Measurements from ENCODE around the gene CHCHD3.
"Not testable (repeated sequence)": the region's sequence is repeated elsewhere in the genome, so short reads cannot be mapped to it uniquely, and the experiment has no call there.

The CHCHD3 gene

DNA sequence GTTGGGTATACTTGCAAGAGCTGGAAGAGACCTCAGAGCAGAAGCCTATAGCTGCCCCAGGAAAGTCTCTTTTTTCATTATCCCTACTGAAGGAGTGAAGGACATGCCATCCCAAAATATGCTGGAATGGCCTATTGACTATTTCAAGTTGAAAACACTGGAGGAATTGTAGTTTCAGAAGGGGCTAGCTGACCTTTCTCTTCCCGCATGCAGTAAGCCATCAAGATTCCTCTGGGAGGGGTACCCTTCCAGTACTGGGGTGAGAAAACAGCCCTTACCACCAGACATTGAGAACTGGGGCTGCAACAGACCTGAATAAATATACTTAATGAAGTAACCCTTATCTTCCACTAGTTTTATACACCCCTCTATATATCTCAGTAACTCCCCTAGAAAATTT, 41.7 kb downstream of the CHCHD3 start:
- Histone ChIP-seq H3K9ac (ENCODE audit: low read length) (no peak overlapping the region), H2AFZ (ENCODE audit: low read depth, low read length) (no peak overlapping the region), H3K9me3 (ENCODE audit: insufficient read depth, low read length) (no peaks in the 10 kb centered on the region), H4K20me1 (ENCODE audit: insufficient read depth, low read length) (peaks cover 11% of the 10 kb centered on the region), H3K79me2 (ENCODE audit: low read length) (peaks cover 29% of the 10 kb centered on the region), H3K27me3 (ENCODE audit: low read depth, low read length) (no peaks in the 10 kb centered on the region), H3K4me2 (ENCODE audit: low read length) (no peak overlapping the region), H3K27ac (ENCODE audit: low read length) (no peak overlapping the region), H3K36me3 (replicated peaks; ENCODE audit: low read depth, low read length) (peaks cover 9% of the 10 kb centered on the region), H3K4me3 (ENCODE audit: low read length) (no peak overlapping the region), H3K4me1 (ENCODE audit: low read length) (peaks cover 14% of the 10 kb centered on the region)
- no peak for TF ChIP-seq CTCF (IDR thresholded peaks at IDR 0.05; ENCODE audit: low read depth, low read length)
- no peak for TF ChIP-seq EZH2phosphoT487 (IDR thresholded peaks at IDR 0.05; ENCODE audit: low read depth)

- no peaks in the 10 kb centered on the region for H3K9me3 ChIP-seq (ENCODE audit: insufficient read depth, low read length)
- H3K9ac ChIP-seq (ENCODE audit: low read length) = no peak overlapping the region
- H3K27ac ChIP-seq (ENCODE audit: low read length) = no peak overlapping the region
- H3K36me3 ChIP-seq (replicated peaks; ENCODE audit: low read depth, low read length) = peaks cover 7% of the 10 kb centered on the region
- no peak overlapping the region for H3K4me2 ChIP-seq (ENCODE audit: low read length)
- H3K79me2 ChIP-seq (ENCODE audit: low read length) = peaks cover 25% of the 10 kb centered on the region
- H2AFZ ChIP-seq (ENCODE audit: low read depth, low read length) = no peak overlapping the region
- H3K27me3 ChIP-seq (ENCODE audit: low read depth, low read length) = no peaks in the 10 kb centered on the region
- H3K4me1 ChIP-seq (ENCODE audit: low read length) = peaks cover 18% of the 10 kb centered on the region
- no peak for TF ChIP-seq EZH2phosphoT487 (IDR thresholded peaks at IDR 0.05; ENCODE audit: low read depth)
- no peak for TF ChIP-seq CTCF (IDR thresholded peaks at IDR 0.05; ENCODE audit: low read depth, low read length)
- peaks cover 11% of the 10 kb centered on the region for H4K20me1 ChIP-seq (ENCODE audit: insufficient read depth, low read length)
- H3K4me3 ChIP-seq (ENCODE audit: low read length) = no peak overlapping the region
Observed at GRCh38 chr7:133039614-133040013, 42.3 kb downstream of the CHCHD3 start.

- Histone ChIP-seq H3K27ac (ENCODE audit: low read length) (no peak overlapping the region), H3K79me2 (ENCODE audit: low read length) (peaks cover 21% of the 10 kb centered on the region; the same call in 1 of the 2 replicates), H3K27me3 (ENCODE audit: low read depth, low read length) (no peaks in the 10 kb centered on the region), H2AFZ (ENCODE audit: low read depth, low read length) (no peak overlapping the region), H3K4me2 (ENCODE audit: low read length) (no peak overlapping the region), H3K9me3 (ENCODE audit: insufficient read depth, low read length) (no peaks in the 10 kb centered on the region), H3K36me3 (replicated peaks; ENCODE audit: low read depth, low read length) (peaks cover 6% of the 10 kb centered on the region), H3K4me1 (ENCODE audit: low read length) (peaks cover 18% of the 10 kb centered on the region), H3K9ac (ENCODE audit: low read length) (no peak overlapping the region), H3K4me3 (ENCODE audit: low read length) (no peak overlapping the region), H4K20me1 (ENCODE audit: insufficient read depth, low read length) (no peaks in the 10 kb centered on the region)
- no peak for TF ChIP-seq CTCF (IDR thresholded peaks at IDR 0.05; ENCODE audit: low read depth, low read length)
- TF ChIP-seq EZH2phosphoT487 (IDR thresholded peaks at IDR 0.05; ENCODE audit: low read depth) = no peak
Observed at GRCh38 chr7:133036289-133036688, 45.6 kb downstream of the CHCHD3 start.

DNA sequence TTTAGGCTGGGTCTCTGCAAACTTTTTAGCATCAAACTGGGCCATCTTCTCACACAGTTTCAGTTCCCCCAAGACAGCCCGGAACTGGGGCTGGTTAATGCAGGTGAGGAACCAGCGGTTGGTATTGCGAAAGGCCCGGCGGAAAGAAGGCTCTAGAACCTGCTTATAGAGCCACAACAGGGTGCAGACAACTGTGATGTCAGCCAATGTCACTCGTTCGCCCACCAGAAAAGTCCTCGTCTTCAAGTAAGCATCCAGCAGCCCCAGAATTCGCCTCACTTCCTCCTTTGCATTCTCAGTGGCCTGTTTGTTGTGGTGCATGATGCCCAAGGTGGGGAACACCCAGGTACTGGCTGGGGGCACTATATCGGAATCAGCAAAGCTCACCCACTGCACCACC, 46.6 kb downstream of the CHCHD3 start:
- H2AFZ ChIP-seq (ENCODE audit: low read depth, low read length); H4K20me1 ChIP-seq (ENCODE audit: insufficient read depth, low read length); H3K9ac ChIP-seq (ENCODE audit: low read length); H3K9me3 ChIP-seq (ENCODE audit: insufficient read depth, low read length); H3K27me3 ChIP-seq (ENCODE audit: low read depth, low read length); H3K36me3 ChIP-seq (replicated peaks; ENCODE audit: low read depth, low read length): not testable (repeated sequence)
- Histone ChIP-seq H3K4me1 (ENCODE audit: low read length) (peaks cover 18% of the 10 kb centered on the region), H3K4me3 (ENCODE audit: low read length) (peak overlapping the region; percentile 4; the same call in 1 of the 2 replicates), H3K79me2 (ENCODE audit: low read length) (peaks cover 19% of the 10 kb centered on the region; the same call in 1 of the 2 replicates), H3K4me2 (ENCODE audit: low read length) (peak overlapping the region; percentile 35), H3K27ac (ENCODE audit: low read length) (peak overlapping the region; percentile 51)

- H3K27me3 ChIP-seq (ENCODE audit: low read depth, low read length) = no peaks in the 10 kb centered on the region
- peaks cover 5% of the 10 kb centered on the region for H3K36me3 ChIP-seq (replicated peaks; ENCODE audit: low read depth, low read length)
- peaks cover 16% of the 10 kb centered on the region; the same call in 1 of the 2 replicates for H3K79me2 ChIP-seq (ENCODE audit: low read length)
- H4K20me1 ChIP-seq (ENCODE audit: insufficient read depth, low read length) = no peaks in the 10 kb centered on the region
- H2AFZ ChIP-seq (ENCODE audit: low read depth, low read length) = no peak overlapping the region
- no peak overlapping the region for H3K27ac ChIP-seq (ENCODE audit: low read length)
- no peaks in the 10 kb centered on the region for H3K9me3 ChIP-seq (ENCODE audit: insufficient read depth, low read length)
- no peak overlapping the region for H3K4me2 ChIP-seq (ENCODE audit: low read length)
- TF ChIP-seq EZH2phosphoT487 (IDR thresholded peaks at IDR 0.05; ENCODE audit: low read depth) (no peak), CTCF (IDR thresholded peaks at IDR 0.05; ENCODE audit: low read depth, low read length) (no peak)
- no peak overlapping the region for H3K9ac ChIP-seq (ENCODE audit: low read length)
- no peak overlapping the region for H3K4me3 ChIP-seq (ENCODE audit: low read length)
- peaks cover 5% of the 10 kb centered on the region; the same call in 1 of the 2 replicates for H3K4me1 ChIP-seq (ENCODE audit: low read length)
Observed at GRCh38 chr7:133030346-133030745, 51.5 kb downstream of the CHCHD3 start.
